Measurements from ENCODE around the gene KRTAP13-3.

DNA sequence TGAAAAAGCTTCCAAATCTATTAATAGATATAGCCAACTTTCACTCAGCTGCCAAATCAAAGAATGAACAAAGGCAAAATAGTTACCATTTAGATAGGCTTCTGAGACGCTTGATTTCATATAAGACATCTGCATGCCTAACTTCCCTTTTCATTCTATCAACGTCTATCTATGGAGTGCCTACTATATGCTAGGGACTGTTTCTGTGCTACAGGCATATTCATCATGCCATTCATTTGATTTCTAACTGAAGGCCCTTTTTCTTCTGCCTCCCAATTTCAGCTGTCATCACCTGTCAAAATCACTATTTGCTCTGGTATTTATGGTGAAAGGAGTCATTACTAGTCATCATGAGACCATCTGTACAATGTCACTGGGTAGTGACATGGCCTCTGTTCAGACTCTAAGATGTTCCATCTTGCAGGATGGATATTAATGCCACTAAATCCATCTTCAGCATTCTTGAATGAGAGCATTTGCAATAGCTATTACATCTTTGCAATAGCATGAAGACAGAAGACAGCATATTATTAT lies 34.2 kb downstream of the KRTAP13-3 start:
- TF ChIP-seq, protein P1, sequence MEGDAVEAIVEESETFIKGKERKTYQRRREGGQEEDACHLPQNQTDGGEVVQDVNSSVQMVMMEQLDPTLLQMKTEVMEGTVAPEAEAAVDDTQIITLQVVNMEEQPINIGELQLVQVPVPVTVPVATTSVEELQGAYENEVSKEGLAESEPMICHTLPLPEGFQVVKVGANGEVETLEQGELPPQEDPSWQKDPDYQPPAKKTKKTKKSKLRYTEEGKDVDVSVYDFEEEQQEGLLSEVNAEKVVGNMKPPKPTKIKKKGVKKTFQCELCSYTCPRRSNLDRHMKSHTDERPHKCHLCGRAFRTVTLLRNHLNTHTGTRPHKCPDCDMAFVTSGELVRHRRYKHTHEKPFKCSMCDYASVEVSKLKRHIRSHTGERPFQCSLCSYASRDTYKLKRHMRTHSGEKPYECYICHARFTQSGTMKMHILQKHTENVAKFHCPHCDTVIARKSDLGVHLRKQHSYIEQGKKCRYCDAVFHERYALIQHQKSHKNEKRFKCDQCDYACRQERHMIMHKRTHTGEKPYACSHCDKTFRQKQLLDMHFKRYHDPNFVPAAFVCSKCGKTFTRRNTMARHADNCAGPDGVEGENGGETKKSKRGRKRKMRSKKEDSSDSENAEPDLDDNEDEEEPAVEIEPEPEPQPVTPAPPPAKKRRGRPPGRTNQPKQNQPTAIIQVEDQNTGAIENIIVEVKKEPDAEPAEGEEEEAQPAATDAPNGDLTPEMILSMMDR (conservative IDR thresholded peaks at IDR 0.05), result no peak
- no peak for TF ChIP-seq EZH2 (IDR thresholded peaks at IDR 0.05; ENCODE audit: low read depth)

Data from PC-9 (cell line).